ENCODE data around the gene ANKS1B.
"Not testable (repeated sequence)": the region's sequence is repeated elsewhere in the genome, so short reads cannot be mapped to it uniquely, and the experiment has no call there.

The ANKS1B gene

GRCh38 chr12:98837134-98837752 lies 1147.5 kb downstream of the ANKS1B start:
- DNase-seq (ENCODE audit: low read depth in 1 of 2, low spot score in 1 of 2) = not testable (repeated sequence)

GRCh38 chr12:98830657-98831056 lies 1154.1 kb downstream of the ANKS1B start:
- DNase-seq (ENCODE audit: low read depth in 1 of 2, low spot score in 1 of 2) = no peak

GRCh38 chr12:98828802-98829600 lies 1155.7 kb downstream of the ANKS1B start:
- no peak for DNase-seq (ENCODE audit: low read depth in 1 of 2, low spot score in 1 of 2)

GRCh38 chr12:98823012-98823411 lies 1161.7 kb downstream of the ANKS1B start:
- DNase-seq (ENCODE audit: low read depth in 1 of 2, low spot score in 1 of 2) = no peak

GRCh38 chr12:98821866-98822265 lies 1162.9 kb downstream of the ANKS1B start:
- DNase-seq (ENCODE audit: low read depth in 1 of 2, low spot score in 1 of 2) = no peak

- no peak for DNase-seq (ENCODE audit: low read depth in 1 of 2, low spot score in 1 of 2)
These were observed 1163.5 kb downstream of the ANKS1B start for GRCh38 chr12:98821232-98821631.

- DNase-seq (ENCODE audit: low read depth in 1 of 2, low spot score in 1 of 2) = no peak
These were observed 1164.8 kb downstream of the ANKS1B start for GRCh38 chr12:98819821-98820404.

GRCh38 chr12:98819071-98819470 lies 1165.7 kb downstream of the ANKS1B start:
- DNase-seq (ENCODE audit: low read depth in 1 of 2, low spot score in 1 of 2) = no peak

GRCh38 chr12:98818239-98818638 lies 1166.5 kb downstream of the ANKS1B start:
- DNase-seq (ENCODE audit: low read depth in 1 of 2, low spot score in 1 of 2) = no peak

GRCh38 chr12:98817742-98818141 lies 1167.0 kb downstream of the ANKS1B start:
- no peak for DNase-seq (ENCODE audit: low read depth in 1 of 2, low spot score in 1 of 2)

- DNase-seq (ENCODE audit: low read depth in 1 of 2, low spot score in 1 of 2) = no peak
These were observed 1168.0 kb downstream of the ANKS1B start for GRCh38 chr12:98816720-98817119.

GRCh38 chr12:98814254-98814653 lies 1170.5 kb downstream of the ANKS1B start:
- no peak for DNase-seq (ENCODE audit: low read depth in 1 of 2, low spot score in 1 of 2)

- no peak for DNase-seq (ENCODE audit: low read depth in 1 of 2, low spot score in 1 of 2)
These were observed 1172.5 kb downstream of the ANKS1B start for GRCh38 chr12:98812225-98812624.

- DNase-seq (ENCODE audit: low read depth in 1 of 2, low spot score in 1 of 2) = no peak
These were observed 1176.4 kb downstream of the ANKS1B start for GRCh38 chr12:98808243-98808875.

- DNase-seq (ENCODE audit: low read depth in 1 of 2, low spot score in 1 of 2) = no peak
These were observed 1177.5 kb downstream of the ANKS1B start for GRCh38 chr12:98807187-98807586.

GRCh38 chr12:98803468-98804209 lies 1181.1 kb downstream of the ANKS1B start:
- no peak for DNase-seq (ENCODE audit: low read depth in 1 of 2, low spot score in 1 of 2)

- DNase-seq (ENCODE audit: low read depth in 1 of 2, low spot score in 1 of 2) = no peak
These were observed 1184.9 kb downstream of the ANKS1B start for GRCh38 chr12:98799822-98800221.

GRCh38 chr12:98799146-98799810 lies 1185.5 kb downstream of the ANKS1B start:
- no peak for DNase-seq (ENCODE audit: low read depth in 1 of 2, low spot score in 1 of 2)

GRCh38 chr12:98797200-98797599 lies 1187.5 kb downstream of the ANKS1B start:
- no peak for DNase-seq (ENCODE audit: low read depth in 1 of 2, low spot score in 1 of 2)

GRCh38 chr12:98796745-98797144 lies 1188.0 kb downstream of the ANKS1B start:
- DNase-seq (ENCODE audit: low read depth in 1 of 2, low spot score in 1 of 2) = no peak

- no peak for DNase-seq (ENCODE audit: low read depth in 1 of 2, low spot score in 1 of 2)
These were observed 1191.6 kb downstream of the ANKS1B start for GRCh38 chr12:98793121-98793520.
